Smooth muscle cell (in vitro differentiated cells): ENCODE measurements around the gene IPO13. TPM values are rescaled to one million over a fixed set of nuclear protein-coding genes. Genes with fewer than 3 reads are reported as not detected.

Source experiments
- DNase-seq: peaks from one replicate; lab custom pipeline; 2025; ENCODE audit not compliant: unreplicated experiment; lab: John Stamatoyannopoulos, UW
- H2AFZ ChIP-seq: fragments of 200-600 bp; sonication (generic); 2 replicates; pipeline ENCODE4 v1.6.0; 2016; ENCODE audit warnings: antibody characterized with exemption, low read depth, mild to moderate bottlenecking
- H3F3A ChIP-seq: fragments of 200-600 bp; sonication (generic); 2 replicates; pipeline ENCODE4 v1.6.0; 2017; ENCODE audit warnings: antibody characterized with exemption, low read depth
- H3K27ac ChIP-seq: fragments of 200-600 bp; sonication (generic); 2 replicates; pipeline ENCODE4 v1.5.1; 2016; ENCODE audit warnings: low read depth, mild to moderate bottlenecking
- H3K27me3 ChIP-seq: fragments of 200-600 bp; sonication (generic); 2 replicates; pipeline ENCODE4 v1.6.1; 2016; ENCODE audit warnings: low read depth, mild to moderate bottlenecking
- H3K36me3 ChIP-seq: fragments of 200-600 bp; sonication (generic); 2 replicates; pipeline ENCODE4 v1.5.1; 2016; ENCODE audit warnings: low read depth
- H3K4me1 ChIP-seq: fragments of 200-600 bp; sonication (generic); 2 replicates; pipeline ENCODE4 v1.5.1; 2016; ENCODE audit warnings: low read depth
- H3K4me2 ChIP-seq: fragments of 200-600 bp; sonication (generic); 2 replicates; pipeline ENCODE4 v1.6.0; 2016; ENCODE audit warnings: mild to moderate bottlenecking
- H3K4me3 ChIP-seq: fragments of 200-600 bp; sonication (generic); 2 replicates; pipeline ENCODE4 v1.5.1; 2016; ENCODE audit warnings: mild to moderate bottlenecking
- H3K79me2 ChIP-seq: fragments of 200-600 bp; sonication (generic); 2 replicates; pipeline ENCODE4 v1.6.0; 2016; ENCODE audit warnings: low read depth, mild to moderate bottlenecking
- H3K9ac ChIP-seq: fragments of 200-600 bp; sonication (generic); 2 replicates; pipeline ENCODE4 v1.6.0; 2016; ENCODE audit warnings: low read depth
- H3K9me3 ChIP-seq: fragments of 200-600 bp; sonication (generic); replicated peaks from 2 replicates; pipeline ENCODE4 v1.5.1; 2016; ENCODE audit warnings: low read depth
- H4K20me1 ChIP-seq: fragments of 200-600 bp; sonication (generic); 2 replicates; pipeline ENCODE4 v1.6.0; 2016; ENCODE audit warnings: low read depth
- CTCF ChIP-seq: fragments of 200-600 bp; sonication (generic); IDR thresholded peaks from 2 replicates; pipeline ENCODE4 v1.5.1; 2017; ENCODE audit warnings: borderline replicate concordance, mild to moderate bottlenecking, antibody characterized with exemption; ENCODE audit not compliant: insufficient read depth, poor library complexity, severe bottlenecking
- WGBS: methylation state at CpG from one replicate; pipeline ENCODE4 v1.1.7; 2016; ENCODE audit warnings: low lambda C conversion rate; 5-methylcytosine and 5-hydroxymethylcytosine counted together
- polyA plus RNA-seq: library from polyadenylated mRNA; unstranded; fragments of >200 nt; fragmentation: Nextera tagmentation; extraction: Ambion mirVana; gene quantifications from 2 replicates; pipeline ENCODE4 v1.2.1, GENCODE V29; 2016
- total RNA-seq: library from RNA; depleted of rRNA; stranded (reverse); fragments of >200 nt; gene quantifications from 2 replicates; pipeline ENCODE4 v1.2.3, GENCODE V29; 2014

IPO13 gene
- total and polyA plus RNA-seq, 2 experiments from 2014 or later, result 10.4 to 21.2 TPM

DNA sequence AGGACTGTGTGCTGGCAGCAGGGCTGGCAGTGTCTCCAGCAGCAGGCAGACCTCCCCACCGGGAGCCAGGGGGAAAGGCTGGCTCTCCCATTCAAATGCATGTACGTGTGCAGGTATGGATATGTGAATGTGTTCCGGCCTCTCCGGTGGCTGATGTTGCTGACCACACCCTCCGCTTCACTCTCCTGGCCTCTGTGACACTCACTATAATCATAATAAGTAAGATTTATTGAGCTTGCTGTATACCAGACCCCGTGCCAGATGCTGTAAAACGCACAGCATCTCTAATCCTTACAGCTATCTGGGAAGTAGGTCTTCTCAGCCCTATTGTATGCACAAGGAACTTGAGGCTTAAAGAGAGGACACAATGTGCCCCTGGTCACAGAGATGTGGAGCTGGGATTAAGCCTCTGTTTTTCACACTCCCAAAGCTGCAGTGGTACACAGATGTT is 33.7 kb upstream of the IPO13 start:
- no peaks in the 10 kb centered on the region for H3K27me3 ChIP-seq
- H3K9me3 ChIP-seq, result no peaks in the 10 kb centered on the region
- DNase-seq, result no peak
- H2AFZ ChIP-seq, result no peak overlapping the region
- H3K79me2 ChIP-seq, result no peaks in the 10 kb centered on the region
- no peak overlapping the region for H3K4me2 ChIP-seq
- TF ChIP-seq CTCF, result no peak
- no peak overlapping the region for H3K4me3 ChIP-seq
- H3F3A ChIP-seq, result no peaks in the 10 kb centered on the region
- H4K20me1 ChIP-seq, result no peaks in the 10 kb centered on the region
- H3K27ac ChIP-seq, result no peak overlapping the region
- H3K36me3 ChIP-seq, result no peaks in the 10 kb centered on the region
- no peaks in the 10 kb centered on the region for H3K4me1 ChIP-seq
- H3K9ac ChIP-seq, result no peak overlapping the region
- 75% methylated on average over 7 of the region's 7 CpGs for WGBS

GRCh38 chr1:43913666-43914360 is 32.9 kb upstream of the IPO13 start:
- H3K36me3 ChIP-seq, result no peaks in the 10 kb centered on the region
- H3K79me2 ChIP-seq, result no peaks in the 10 kb centered on the region
- no peaks in the 10 kb centered on the region for H3K27me3 ChIP-seq
- H4K20me1 ChIP-seq, result no peaks in the 10 kb centered on the region
- no peaks in the 10 kb centered on the region for H3K4me1 ChIP-seq
- H2AFZ ChIP-seq, result no peak overlapping the region
- 85% methylated on average over 18 of the region's 18 CpGs for WGBS
- no peak overlapping the region for H3K4me2 ChIP-seq
- H3K4me3 ChIP-seq, result no peak overlapping the region
- no peaks in the 10 kb centered on the region for H3F3A ChIP-seq
- TF ChIP-seq CTCF, result no peak
- no peak for DNase-seq
- no peaks in the 10 kb centered on the region for H3K9me3 ChIP-seq
- H3K27ac ChIP-seq, result no peak overlapping the region
- no peak overlapping the region for H3K9ac ChIP-seq

DNA sequence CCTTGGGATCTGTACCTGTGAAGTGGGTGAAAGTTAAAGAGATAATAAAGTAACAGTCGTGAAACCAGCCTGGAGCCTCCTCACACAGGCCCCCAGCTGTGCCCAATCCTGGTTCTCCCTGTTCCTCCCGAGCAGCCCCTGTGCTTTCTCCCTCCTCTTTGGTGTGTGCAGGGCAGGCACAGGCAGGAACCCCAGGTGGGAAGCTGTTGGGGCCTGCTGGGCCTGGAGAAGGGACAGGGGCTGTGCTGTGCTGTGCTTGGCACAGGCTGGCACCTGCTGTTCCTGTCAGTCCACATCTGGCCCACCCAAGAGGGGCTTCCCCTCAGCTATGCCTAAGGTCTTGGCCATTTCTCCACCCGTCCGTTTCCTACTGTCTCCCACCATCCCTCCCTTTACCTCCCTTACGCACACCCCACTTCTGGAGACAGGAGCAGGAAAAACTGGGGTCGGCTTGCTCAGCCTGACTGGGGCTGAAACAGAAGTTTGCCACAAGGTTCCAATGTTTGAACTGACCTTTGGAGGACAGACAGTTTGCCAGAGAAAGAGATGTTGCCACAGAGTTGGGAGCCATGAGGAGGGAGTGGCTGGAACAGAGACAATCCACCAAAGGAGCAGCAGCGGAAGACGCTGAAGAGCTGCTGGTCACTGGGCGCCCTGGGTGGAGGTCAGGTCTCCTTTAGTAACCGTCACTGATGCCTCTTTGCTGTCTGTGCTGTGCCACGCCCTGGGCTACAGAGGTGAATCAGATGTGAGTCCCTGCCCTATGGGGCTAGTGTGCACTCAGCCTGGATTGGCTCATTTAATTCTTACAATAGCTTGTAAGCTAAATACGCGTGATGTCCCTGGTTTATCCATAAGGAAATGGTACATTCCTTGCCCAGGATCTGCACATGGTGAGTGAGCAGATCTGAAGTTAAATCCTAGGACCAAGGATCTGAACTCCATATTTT is 31.9 kb upstream of the IPO13 start:
- no peak for TF ChIP-seq CTCF
- Histone ChIP-seq H3K9me3 (no peaks in the 10 kb centered on the region), H3K27ac (no peak overlapping the region), H2AFZ (no peak overlapping the region), H3F3A (no peaks in the 10 kb centered on the region), H3K4me2 (no peak overlapping the region), H3K27me3 (no peaks in the 10 kb centered on the region), H3K36me3 (no peaks in the 10 kb centered on the region), H4K20me1 (no peaks in the 10 kb centered on the region), H3K9ac (no peak overlapping the region), H3K4me1 (no peaks in the 10 kb centered on the region), H3K79me2 (no peaks in the 10 kb centered on the region), H3K4me3 (no peak overlapping the region)
- no peak for DNase-seq
- 93% methylated on average over 13 of the region's 13 CpGs for WGBS
